PC-9 (cell line): ENCODE results near the gene ERC1. TPM values are rescaled to one million over a fixed set of nuclear protein-coding genes. Genes with fewer than 3 reads are reported as not detected.

ENCODE experiments used
- BruUV-seq: library from RNA; stranded (reverse); fragments of 400-500 nt; replicated peaks from 2 replicates; lab custom pipeline; 2021; lab: Mats Ljungman, UMichigan
- CTCF ChIA-PET: fragments of 300-600 bp; sonication (Branson Sonifier 250); formaldehyde crosslinking; loops from one replicate; lab custom pipeline; 2022; ENCODE audit warnings: antibody characterized with exemption; lab: Charles Lee
- POLR2A ChIA-PET: fragments of 300-600 bp; sonication (Branson Sonifier 250); formaldehyde crosslinking; loops from one replicate; lab custom pipeline; 2022; ENCODE audit warnings: antibody characterized with exemption; ENCODE audit not compliant: unreplicated experiment; lab: Charles Lee
- DNase-seq, 2 experiments: peaks; one replicate each; pipeline versions ENCODE4 v3.0.0 to v3.0.0-alpha.2; 2015 to 2022; ENCODE audit warnings: mixed read lengths in 1 of 2
- H2AFZ ChIP-seq: fragments of 200-600 bp; sonication (generic); 2 replicates; pipeline ENCODE4 v1.8.1; 2017; ENCODE audit warnings: antibody characterized with exemption
- H3F3A ChIP-seq: fragments of 200-600 bp; sonication (generic); 2 replicates; pipeline ENCODE4 v1.8.1; 2017; ENCODE audit warnings: antibody characterized with exemption, mild to moderate bottlenecking, low read depth; ENCODE audit not compliant: insufficient read depth
- H3K27ac ChIP-seq: fragments of 200-600 bp; sonication (generic); 2 replicates; pipeline ENCODE4 v1.6.1; 2016; ENCODE audit warnings: mixed run types
- H3K27me3 ChIP-seq: fragments of 200-600 bp; sonication (generic); 2 replicates; pipeline ENCODE4 v1.6.1; 2016; ENCODE audit warnings: low read depth, mixed run types; ENCODE audit not compliant: insufficient read depth
- H3K36me3 ChIP-seq: fragments of 200-600 bp; sonication (generic); 2 replicates; pipeline ENCODE4 v1.6.1; 2016; ENCODE audit warnings: low read depth, mixed run types
- H3K4me1 ChIP-seq: fragments of 200-600 bp; sonication (generic); replicated peaks from 2 replicates; pipeline ENCODE4 v1.6.1; 2016; ENCODE audit warnings: mixed run types; ENCODE audit not compliant: insufficient read depth
- H3K4me2 ChIP-seq: fragments of 200-600 bp; sonication (generic); 2 replicates; pipeline ENCODE4 v1.6.1; 2017; ENCODE audit warnings: mixed run types
- H3K4me3 ChIP-seq: fragments of 200-600 bp; sonication (generic); 2 replicates; pipeline ENCODE4 v1.6.1; 2016; ENCODE audit warnings: mixed run types
- H3K79me2 ChIP-seq: fragments of 200-600 bp; sonication (generic); 2 replicates; pipeline ENCODE4 v1.6.1; 2017; ENCODE audit warnings: low read depth, mixed run types
- H3K9me2 ChIP-seq: fragments of 200-600 bp; sonication (generic); 2 replicates; pipeline ENCODE4 v1.8.1; 2017; ENCODE audit warnings: mild to moderate bottlenecking; ENCODE audit not compliant: insufficient read depth
- H3K9me3 ChIP-seq: fragments of 200-600 bp; sonication (generic); 2 replicates; pipeline ENCODE4 v1.8.1; 2016; ENCODE audit warnings: low read depth; ENCODE audit not compliant: insufficient read depth
- H4K20me1 ChIP-seq: fragments of 200-600 bp; sonication (generic); 2 replicates; pipeline ENCODE4 v1.8.1; 2017; ENCODE audit not compliant: insufficient read depth
- EZH2 ChIP-seq: fragments of 200-600 bp; sonication (generic); IDR thresholded peaks from 2 replicates; pipeline ENCODE4 v1.8.0; 2017; ENCODE audit warnings: antibody characterized with exemption, low read depth
- intact Hi-C: fragments of 100-400 bp; cut with micrococcal nuclease; formaldehyde crosslinking; loops from one replicate; pipeline ENCODE4 v1.10.0; 2022; ENCODE audit not compliant: unreplicated experiment
- total RNA-seq: library from RNA; stranded (reverse); gene quantifications from 2 replicates; pipeline ENCODE4 v1.2.3, GENCODE V29; 2021
- TF ChIP-seq, protein P1 (sequence below): fragments of 200-600 bp; sonication (generic); conservative IDR thresholded peaks from 2 replicates; pipeline ENCODE4 v1.6.1; 2017; ENCODE audit warnings: mixed run types, antibody characterized with exemption, mild to moderate bottlenecking, moderate library complexity

ERC1 gene
- total RNA-seq, 1 experiment from 2014 or later = 52.0 TPM

DNA sequence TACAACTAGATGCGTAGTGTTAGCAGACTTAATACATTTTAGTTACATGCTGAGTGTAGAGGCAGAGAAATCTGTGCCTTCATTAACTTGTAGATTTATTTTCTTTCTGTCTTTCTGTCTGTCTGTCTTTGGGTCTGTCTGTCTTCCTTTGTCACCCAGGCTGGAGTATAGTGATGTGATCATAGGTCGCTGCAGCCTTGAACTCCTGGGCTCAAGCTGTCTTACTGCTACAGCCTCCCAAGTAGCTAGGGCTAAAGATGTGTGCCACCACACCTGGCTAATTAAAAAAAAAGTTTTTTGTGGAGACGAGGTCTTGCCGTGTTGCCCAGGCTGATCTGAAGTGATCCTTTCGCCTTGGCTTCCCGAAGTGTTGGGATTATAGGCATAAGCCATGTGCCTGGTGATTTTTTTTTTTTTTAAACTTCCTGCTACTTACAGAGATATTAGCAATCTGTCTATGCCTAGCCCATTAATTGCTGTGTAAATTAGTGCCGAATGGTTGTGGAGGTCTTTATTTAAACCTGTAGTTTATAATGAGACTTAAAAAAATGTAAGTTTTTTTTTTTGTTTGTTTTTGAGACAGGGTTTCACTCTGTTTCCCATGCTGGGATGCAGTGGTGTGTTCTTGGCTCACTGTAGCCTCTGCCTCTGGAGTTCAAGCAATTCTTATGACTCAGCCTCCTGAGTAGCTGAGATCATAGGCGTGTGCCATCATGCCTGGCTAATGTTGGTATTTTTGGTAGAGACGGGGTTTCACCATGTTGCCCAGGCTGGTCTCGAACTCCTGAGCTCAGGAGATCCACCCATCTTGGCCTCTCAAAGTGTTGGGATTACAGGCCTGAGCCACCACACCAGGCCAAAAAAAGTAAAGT lies 22.8 kb downstream of the ERC1 start:
- 0 out of 2 replicates have a peak, but pooled peaks cover 5% of the 10 kb centered on the region for H3K4me1 ChIP-seq
- POLR2A ChIA-PET = no interaction called here
- no peak overlapping the region for H3K4me2 ChIP-seq
- no peaks in the 10 kb centered on the region for H3K27me3 ChIP-seq
- BruUV-seq = no TSS peak
- CTCF ChIA-PET = interaction anchor here (0.7 kb wide), 1 partner anchor 79 kb away, joined by 4 read pairs; no protein-coding TSS in a partner anchor
- no peak overlapping the region for H3K4me3 ChIP-seq
- intact Hi-C loops = no loop called here
- H4K20me1 ChIP-seq = peaks cover 3% of the 10 kb centered on the region; the same call in 1 of the 2 replicates
- no peak overlapping the region for H2AFZ ChIP-seq
- H3F3A ChIP-seq = no peaks in the 10 kb centered on the region
- H3K9me2 ChIP-seq = no peaks in the 10 kb centered on the region
- peak; percentile 41 to 54 for DNase-seq
- H3K36me3 ChIP-seq = no peaks in the 10 kb centered on the region
- H3K9me3 ChIP-seq = no peaks in the 10 kb centered on the region
- H3K27ac ChIP-seq = peak overlapping the region; percentile 35; the same call in 1 of the 2 replicates
- H3K79me2 ChIP-seq = no peaks in the 10 kb centered on the region
- TF ChIP-seq, protein P1, sequence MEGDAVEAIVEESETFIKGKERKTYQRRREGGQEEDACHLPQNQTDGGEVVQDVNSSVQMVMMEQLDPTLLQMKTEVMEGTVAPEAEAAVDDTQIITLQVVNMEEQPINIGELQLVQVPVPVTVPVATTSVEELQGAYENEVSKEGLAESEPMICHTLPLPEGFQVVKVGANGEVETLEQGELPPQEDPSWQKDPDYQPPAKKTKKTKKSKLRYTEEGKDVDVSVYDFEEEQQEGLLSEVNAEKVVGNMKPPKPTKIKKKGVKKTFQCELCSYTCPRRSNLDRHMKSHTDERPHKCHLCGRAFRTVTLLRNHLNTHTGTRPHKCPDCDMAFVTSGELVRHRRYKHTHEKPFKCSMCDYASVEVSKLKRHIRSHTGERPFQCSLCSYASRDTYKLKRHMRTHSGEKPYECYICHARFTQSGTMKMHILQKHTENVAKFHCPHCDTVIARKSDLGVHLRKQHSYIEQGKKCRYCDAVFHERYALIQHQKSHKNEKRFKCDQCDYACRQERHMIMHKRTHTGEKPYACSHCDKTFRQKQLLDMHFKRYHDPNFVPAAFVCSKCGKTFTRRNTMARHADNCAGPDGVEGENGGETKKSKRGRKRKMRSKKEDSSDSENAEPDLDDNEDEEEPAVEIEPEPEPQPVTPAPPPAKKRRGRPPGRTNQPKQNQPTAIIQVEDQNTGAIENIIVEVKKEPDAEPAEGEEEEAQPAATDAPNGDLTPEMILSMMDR = no peak
- TF ChIP-seq EZH2 = no peak

DNA sequence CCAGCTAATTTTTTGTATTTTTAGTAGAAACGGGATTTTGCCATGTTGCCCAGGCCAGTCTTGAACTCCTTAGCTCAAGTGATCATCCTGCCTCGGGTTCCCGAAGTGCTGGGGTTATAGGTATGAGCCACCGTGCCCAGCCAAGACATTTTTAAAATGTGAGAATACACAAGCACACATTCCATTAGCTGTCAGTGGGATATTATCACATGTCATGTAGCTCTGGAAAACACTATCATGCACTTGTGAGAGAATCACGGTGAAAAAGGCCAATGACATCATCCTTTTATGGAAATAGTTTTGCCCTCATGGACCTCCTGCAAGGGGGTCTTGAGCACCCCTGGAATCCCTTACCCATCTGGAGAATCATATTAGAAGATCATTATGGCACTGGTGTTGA lies 28.3 kb downstream of the ERC1 start:
- Histone ChIP-seq H3K4me1 (no peaks in the 10 kb centered on the region), H3K36me3 (no peaks in the 10 kb centered on the region), H3K4me2 (no peak overlapping the region), H3K79me2 (no peaks in the 10 kb centered on the region), H3K27ac (no peak overlapping the region), H3K4me3 (no peak overlapping the region), H3F3A (no peaks in the 10 kb centered on the region), H2AFZ (no peak overlapping the region), H3K9me3 (no peaks in the 10 kb centered on the region), H3K9me2 (no peaks in the 10 kb centered on the region), H3K27me3 (no peaks in the 10 kb centered on the region), H4K20me1 (0 out of 2 replicates have a peak, but pooled peaks cover 3% of the 10 kb centered on the region)
- no peak for DNase-seq
- no TSS peak for BruUV-seq
- intact Hi-C loops = no loop called here
- ChIA-PET POLR2A (no interaction called here), CTCF (no interaction called here)
- TF ChIP-seq, protein P1 = no peak
- TF ChIP-seq EZH2 = no peak

GRCh38 chr12:1020389-1020788 lies 29.4 kb downstream of the ERC1 start:
- ChIA-PET POLR2A (no interaction called here), CTCF (no interaction called here)
- no peak overlapping the region for H3K27ac ChIP-seq
- H3K4me1 ChIP-seq = no peaks in the 10 kb centered on the region
- DNase-seq = no peak
- H4K20me1 ChIP-seq = 0 out of 2 replicates have a peak, but pooled peaks cover 3% of the 10 kb centered on the region
- no peak overlapping the region for H3K4me3 ChIP-seq
- BruUV-seq = no TSS peak
- no peaks in the 10 kb centered on the region for H3K9me2 ChIP-seq
- no peak overlapping the region for H3K4me2 ChIP-seq
- H3K79me2 ChIP-seq = no peaks in the 10 kb centered on the region
- no peaks in the 10 kb centered on the region for H3F3A ChIP-seq
- no peaks in the 10 kb centered on the region for H3K27me3 ChIP-seq
- H2AFZ ChIP-seq = no peak overlapping the region
- intact Hi-C loops = no loop called here
- no peaks in the 10 kb centered on the region for H3K36me3 ChIP-seq
- TF ChIP-seq EZH2 = no peak
- TF ChIP-seq, protein P1 = no peak
- no peaks in the 10 kb centered on the region for H3K9me3 ChIP-seq
